ENCODE measurements around the gene DISC1. TPM values are rescaled to one million over a fixed set of nuclear protein-coding genes. Genes with fewer than 3 reads are reported as not detected.
"Not testable (repeated sequence)": the region's sequence is repeated elsewhere in the genome, so short reads cannot be mapped to it uniquely, and the experiment has no call there.

DISC1 gene
- total RNA-seq, 2 experiments from 2014 or later = 1.9 to 3.8 TPM

DNA sequence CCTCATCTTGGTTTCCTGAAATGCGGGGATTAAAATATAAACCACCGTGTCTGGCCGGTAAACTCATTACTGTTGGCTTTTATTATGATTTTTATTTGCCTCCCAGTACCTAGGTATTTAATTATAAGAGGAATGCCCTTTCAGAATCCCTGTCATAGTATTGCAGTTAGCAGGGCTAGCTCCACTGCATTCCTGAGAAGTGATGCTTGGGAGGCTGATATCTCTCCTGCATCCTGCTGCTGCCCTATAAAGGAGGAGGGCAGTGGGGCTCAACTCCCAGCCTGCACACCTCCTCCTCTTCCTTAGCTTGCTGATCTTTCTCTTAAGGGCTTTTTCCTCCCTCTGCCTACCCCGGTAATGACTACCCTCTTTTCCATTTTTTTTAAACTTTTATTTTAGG is 19.9 kb upstream of the DISC1 start:
- Mint-ChIP-seq H3K27me3 (no peaks in the 10 kb centered on the region), H3K9me3 (ENCODE audit: low read depth) (no peaks in the 10 kb centered on the region), H3K27ac (no peak overlapping the region), H3K4me1 (peaks cover 18% of the 10 kb centered on the region), H3K4me3 (no peak overlapping the region), H3K36me3 (ENCODE audit: low read depth) (peaks cover 2% of the 10 kb centered on the region)
- intact Hi-C loops (cut with DNase I, micrococcal nuclease) = no loop called here
- ChIA-PET POLR2A (interaction anchor here (1.1 kb wide), 1 partner anchor 170 kb away, joined by 3 read pairs; no protein-coding TSS in a partner anchor), CTCF (interaction anchor here (1.0 to 2.2 kb wide), 9 partner anchors 10 to 292 kb away, joined by 3 to 11 read pairs (median 5); no protein-coding TSS in a partner anchor)
- ATAC-seq (no peak), DNase-seq (no peak)

DNA sequence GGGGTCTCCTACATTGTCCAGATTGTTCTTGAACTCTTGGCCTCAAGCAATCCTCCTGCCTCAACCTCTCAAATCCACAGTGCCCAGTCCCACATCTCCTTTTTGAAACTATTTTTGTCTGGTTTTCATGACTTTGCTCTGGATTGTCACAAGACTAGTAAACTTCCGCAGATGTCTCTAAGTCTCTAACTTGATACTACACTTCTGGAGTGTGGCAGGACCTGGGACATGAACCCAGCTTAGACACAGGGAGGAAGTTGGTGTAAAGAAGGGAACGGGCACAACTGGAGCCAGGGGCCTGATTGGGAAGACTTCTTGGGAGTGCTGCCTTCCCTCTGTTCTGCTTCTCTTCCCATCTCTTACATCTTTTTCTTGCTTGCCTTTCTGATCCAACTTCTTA is 16.2 kb upstream of the DISC1 start:
- peak overlapping the region; percentile 9 for H3K27ac Mint-ChIP-seq
- ATAC-seq = no peak
- H3K4me3 Mint-ChIP-seq = no peak overlapping the region
- intact Hi-C loops (cut with DNase I, micrococcal nuclease) = loop anchor here in 1 of 2 experiments (10.0 kb wide), 1 partner anchor 636 kb away; the partner anchor contains the start of genes ARV1 and TTC13
- peaks cover 49% of the 10 kb centered on the region for H3K4me1 Mint-ChIP-seq
- DNase-seq = no peak
- H3K36me3 Mint-ChIP-seq (ENCODE audit: low read depth) = peaks cover 14% of the 10 kb centered on the region
- no peaks in the 10 kb centered on the region for H3K27me3 Mint-ChIP-seq
- H3K9me3 Mint-ChIP-seq (ENCODE audit: low read depth) = peaks cover 14% of the 10 kb centered on the region
- ChIA-PET CTCF (interaction anchor here (0.6 to 1.1 kb wide), 2 partner anchors 11 to 676 kb away, joined by 3 to 4 read pairs; no protein-coding TSS in a partner anchor), POLR2A (interaction anchor here (0.6 kb wide), 1 partner anchor 9 kb away, joined by 5 read pairs; no protein-coding TSS in a partner anchor)

DNA sequence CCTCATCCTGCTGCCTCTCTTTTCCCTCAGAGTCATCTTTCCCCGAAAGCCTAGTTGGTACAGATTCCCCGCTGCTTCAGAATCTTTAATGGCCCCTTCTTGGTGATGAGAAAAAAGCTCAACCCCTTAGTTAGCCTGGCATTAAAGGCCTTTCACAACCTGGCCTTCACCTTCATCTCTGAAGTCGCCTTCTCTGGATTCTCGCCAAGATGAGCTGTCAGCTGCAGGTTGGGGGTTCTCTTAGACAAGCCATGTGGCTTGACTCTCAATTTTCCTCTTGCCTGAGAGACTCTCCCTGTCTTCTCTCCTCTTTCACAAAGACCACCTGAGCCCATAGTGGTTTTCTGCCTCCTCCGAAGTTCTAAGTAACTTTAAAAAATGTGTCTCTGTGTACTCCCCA is 15.5 kb upstream of the DISC1 start:
- peaks cover 14% of the 10 kb centered on the region for H3K36me3 Mint-ChIP-seq (ENCODE audit: low read depth)
- peaks cover 49% of the 10 kb centered on the region for H3K4me1 Mint-ChIP-seq
- intact Hi-C loops (cut with DNase I, micrococcal nuclease) = loop anchor here in 1 of 2 experiments (10.0 kb wide), 1 partner anchor 636 kb away; the partner anchor contains the start of genes ARV1 and TTC13
- H3K27me3 Mint-ChIP-seq = no peaks in the 10 kb centered on the region
- ChIA-PET CTCF (interaction anchor here (1.2 to 1.3 kb wide), 2 partner anchors 8 to 254 kb away, joined by 4 read pairs; no protein-coding TSS in a partner anchor), POLR2A (no interaction called here)
- no peak overlapping the region for H3K4me3 Mint-ChIP-seq
- H3K9me3 Mint-ChIP-seq (ENCODE audit: low read depth) = peaks cover 14% of the 10 kb centered on the region
- peak; percentile 13 for DNase-seq
- ATAC-seq = no peak
- no peak overlapping the region for H3K27ac Mint-ChIP-seq

DNA sequence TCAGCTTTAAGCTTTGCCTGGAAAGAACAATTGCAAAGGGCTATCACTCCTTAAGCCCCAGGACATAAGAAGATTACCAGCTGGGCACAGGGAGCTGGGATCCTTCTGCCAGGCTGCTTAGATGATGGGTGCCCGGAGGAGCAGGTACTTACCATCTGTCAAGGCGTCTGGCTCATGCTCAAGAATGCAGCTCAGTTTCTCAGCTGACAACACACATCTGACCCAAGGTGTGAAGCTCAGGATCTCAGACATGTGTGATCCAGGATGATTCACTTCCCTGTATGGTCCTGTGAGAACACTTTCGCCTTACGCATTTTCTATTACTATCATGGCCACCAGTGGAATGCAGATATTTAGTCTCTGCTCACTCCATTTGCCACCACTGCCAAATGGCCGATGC is 14.7 kb upstream of the DISC1 start:
- H3K4me3 Mint-ChIP-seq = no peak overlapping the region
- no peaks in the 10 kb centered on the region for H3K27me3 Mint-ChIP-seq
- CTCF ChIA-PET = interaction anchor here (1.2 to 1.3 kb wide), 2 partner anchors 8 to 255 kb away, joined by 4 read pairs; no protein-coding TSS in a partner anchor
- H3K27ac Mint-ChIP-seq = peak overlapping the region; percentile 40
- DNase-seq (peak; percentile 25), ATAC-seq (no peak)
- POLR2A ChIA-PET = no interaction called here
- intact Hi-C loops (cut with DNase I, micrococcal nuclease) = loop anchor here in 1 of 2 experiments (10.0 kb wide), 1 partner anchor 637 kb away; the partner anchor contains the start of genes ARV1 and TTC13
- peaks cover 49% of the 10 kb centered on the region for H3K4me1 Mint-ChIP-seq
- peaks cover 14% of the 10 kb centered on the region for H3K9me3 Mint-ChIP-seq (ENCODE audit: low read depth)
- peaks cover 14% of the 10 kb centered on the region for H3K36me3 Mint-ChIP-seq (ENCODE audit: low read depth)

DNA sequence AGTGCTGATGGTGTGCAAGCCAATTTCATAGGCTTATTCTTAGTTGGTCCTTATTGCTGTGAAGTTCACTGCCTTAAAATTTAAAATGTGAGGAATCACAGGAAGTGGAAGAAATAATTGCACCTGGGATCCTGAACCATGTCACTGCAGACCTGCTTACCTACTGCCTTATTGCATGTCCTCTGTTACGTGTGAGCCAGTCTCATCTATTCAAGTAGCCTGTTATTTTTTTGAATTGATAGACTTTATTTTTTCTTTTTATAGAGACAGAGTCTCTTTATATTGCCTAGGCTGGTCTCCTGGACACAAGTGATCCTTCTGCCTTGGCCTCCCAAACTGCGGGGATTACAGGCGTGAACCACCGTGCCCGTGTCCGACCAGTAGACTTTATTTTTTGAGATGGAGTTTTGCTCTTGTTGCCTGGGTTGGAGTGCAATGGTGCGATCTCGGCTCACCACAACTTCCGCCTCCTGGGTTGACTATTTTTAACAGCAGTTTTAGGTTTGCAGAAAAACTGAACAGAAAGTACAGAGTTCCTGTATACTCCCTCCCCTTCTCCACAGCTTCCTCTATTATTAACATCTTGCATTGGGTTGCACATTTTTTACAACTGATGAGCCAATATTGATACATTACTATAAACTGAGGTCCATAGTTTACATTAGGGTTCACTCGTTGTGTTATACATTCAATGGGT is 14.0 kb upstream of the DISC1 start:
- Mint-ChIP-seq H3K4me3 (peak overlapping the region; percentile 65), H3K27ac (peak overlapping the region; percentile 81), H3K4me1 (peaks cover 49% of the 10 kb centered on the region), H3K36me3 (ENCODE audit: low read depth) (peaks cover 14% of the 10 kb centered on the region), H3K27me3 (no peaks in the 10 kb centered on the region), H3K9me3 (ENCODE audit: low read depth) (peaks cover 14% of the 10 kb centered on the region)
- DNase-seq = peak; percentile 74
- ChIA-PET CTCF (interaction anchor here (0.7 to 1.5 kb wide), 5 partner anchors 9 to 434 kb away, joined by 3 to 4 read pairs (median 4); no protein-coding TSS in a partner anchor), POLR2A (interaction anchor here (0.8 kb wide), 1 partner anchor 275 kb away, joined by 3 read pairs; the partner anchor contains the start of genes EXOC8 and SPRTN)
- ATAC-seq = peak; percentile 87
- intact Hi-C loops (cut with DNase I, micrococcal nuclease) = loop anchor here in 1 of 2 experiments (1.0 to 10.0 kb wide), 2 partner anchors 16 to 638 kb away; partner anchors contain the start of genes ARV1 and TTC13

DNA sequence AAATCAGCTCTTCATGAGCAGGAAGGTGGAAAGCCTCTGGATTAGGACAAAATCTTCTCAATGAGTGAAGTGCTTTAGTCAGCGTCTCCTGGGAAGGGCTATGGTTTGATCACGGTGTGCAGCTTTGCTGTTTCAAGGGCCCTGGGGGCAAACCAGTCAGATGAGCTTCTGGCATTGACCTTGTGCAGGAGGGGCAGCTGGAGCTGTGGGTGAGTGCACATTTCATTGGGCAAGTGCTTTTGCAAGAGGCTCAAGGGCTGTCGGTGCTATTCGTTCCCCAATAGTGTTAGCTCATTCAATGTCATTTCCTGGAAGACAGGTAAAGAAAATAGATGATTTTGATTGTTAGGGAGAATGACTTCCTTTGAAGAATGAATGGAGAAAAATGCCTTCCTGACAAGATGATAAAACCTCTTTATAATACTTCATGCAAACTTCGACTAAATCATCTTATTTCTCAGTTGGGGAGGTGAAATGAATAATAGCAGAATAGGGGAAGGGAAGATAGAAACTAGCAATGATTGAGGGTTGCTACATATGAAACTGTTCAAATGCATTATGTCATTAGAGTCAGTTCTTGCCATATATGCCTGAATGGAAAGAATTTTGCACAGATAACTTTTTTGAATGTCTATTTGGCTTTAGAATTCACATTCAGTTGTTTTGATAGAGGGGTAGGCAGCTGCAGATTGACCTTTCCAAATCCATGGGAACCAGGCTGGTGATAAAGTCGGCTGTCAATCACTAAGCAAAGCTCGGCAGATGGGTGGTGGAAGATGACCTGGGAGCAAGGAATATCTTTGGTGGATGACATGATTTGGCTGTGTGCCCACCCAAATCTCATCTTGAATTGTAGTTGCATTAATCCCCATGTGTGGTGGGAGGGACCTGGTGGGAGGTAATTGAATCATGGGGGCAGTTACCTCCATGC is 12.9 kb upstream of the DISC1 start:
- ChIA-PET POLR2A (no interaction called here), CTCF (interaction anchor here (0.7 to 1.5 kb wide), 3 partner anchors 10 to 435 kb away, joined by 3 to 4 read pairs (median 4); no protein-coding TSS in a partner anchor)
- peaks cover 14% of the 10 kb centered on the region for H3K9me3 Mint-ChIP-seq (ENCODE audit: low read depth)
- H3K4me1 Mint-ChIP-seq = peaks cover 49% of the 10 kb centered on the region
- peak overlapping the region; percentile 81 for H3K27ac Mint-ChIP-seq
- ATAC-seq = peak; percentile 19
- H3K27me3 Mint-ChIP-seq = no peaks in the 10 kb centered on the region
- peak; percentile 7 for DNase-seq
- peaks cover 14% of the 10 kb centered on the region for H3K36me3 Mint-ChIP-seq (ENCODE audit: low read depth)
- H3K4me3 Mint-ChIP-seq = peak overlapping the region; percentile 65
- intact Hi-C loops (cut with DNase I, micrococcal nuclease) = loop anchor here in 1 of 2 experiments (1.0 to 10.0 kb wide), 2 partner anchors 15 to 639 kb away; partner anchors contain the start of genes ARV1 and TTC13

DNA sequence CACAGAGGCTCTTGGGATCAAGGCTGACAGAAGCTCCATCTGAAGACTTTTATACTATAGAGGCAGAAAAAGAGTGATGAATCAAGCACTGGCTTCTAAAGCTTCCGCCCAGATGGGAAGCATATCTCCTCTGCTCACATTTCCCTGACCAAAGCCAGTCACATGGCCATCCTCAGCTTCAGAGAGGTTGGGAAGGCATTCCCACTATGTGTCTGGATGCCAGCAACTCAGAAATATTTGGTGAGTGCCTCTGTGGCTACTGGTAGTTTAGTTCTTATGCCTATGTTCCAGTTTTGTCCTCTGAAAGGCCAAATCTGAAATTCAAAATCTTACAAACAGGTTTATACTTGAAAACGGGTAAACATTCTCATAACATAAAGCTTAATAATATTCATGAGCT is 9.9 kb upstream of the DISC1 start:
- CTCF ChIA-PET = interaction anchor here (0.6 to 1.9 kb wide), 7 partner anchors 9 to 783 kb away, joined by 3 to 7 read pairs (median 4); no protein-coding TSS in a partner anchor
- intact Hi-C loops (cut with DNase I, micrococcal nuclease) = loop anchor here in 1 of 2 experiments (10.0 kb wide), 1 partner anchor 642 kb away; the partner anchor contains the start of genes ARV1 and TTC13
- H3K4me1 Mint-ChIP-seq = peaks cover 37% of the 10 kb centered on the region
- H3K9me3 Mint-ChIP-seq (ENCODE audit: low read depth) = peaks cover 14% of the 10 kb centered on the region
- no peak overlapping the region for H3K27ac Mint-ChIP-seq
- no peak for DNase-seq
- H3K27me3 Mint-ChIP-seq = no peaks in the 10 kb centered on the region
- POLR2A ChIA-PET = interaction anchor here (0.6 kb wide), 2 partner anchors 236 to 367 kb away, joined by 3 to 11 read pairs; no protein-coding TSS in a partner anchor
- H3K4me3 Mint-ChIP-seq = no peak overlapping the region
- no peak for ATAC-seq
- H3K36me3 Mint-ChIP-seq (ENCODE audit: low read depth) = peaks cover 13% of the 10 kb centered on the region

DNA sequence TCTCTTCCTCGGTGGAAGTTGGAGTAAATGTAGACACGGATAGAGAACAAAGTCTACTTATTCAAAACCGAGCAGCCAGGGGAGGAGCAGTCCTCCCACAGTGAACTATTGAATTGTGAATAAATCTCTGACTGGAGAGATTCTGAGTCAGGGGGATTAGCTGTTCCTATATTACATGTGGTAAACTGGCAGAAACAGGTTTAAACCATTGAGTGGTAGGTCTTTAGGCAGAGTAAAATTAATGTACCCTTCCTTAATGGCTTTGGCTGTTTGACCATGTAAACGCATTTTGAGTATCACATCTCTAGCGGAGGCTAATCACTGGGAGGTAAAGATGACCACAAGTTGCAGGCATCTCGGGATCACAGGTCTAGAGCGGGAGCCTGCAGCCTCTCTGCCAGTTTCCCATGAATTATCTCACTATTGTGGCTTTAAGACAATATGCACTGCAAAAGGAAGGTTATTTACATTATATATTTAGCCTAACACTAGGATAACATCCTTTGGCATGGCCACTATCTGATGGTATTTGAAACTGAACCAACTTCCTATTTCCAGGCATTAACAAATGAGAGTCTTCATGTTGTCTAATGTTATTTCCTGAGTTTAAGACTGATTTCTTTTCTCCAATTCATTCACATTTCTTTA is 7.9 kb upstream of the DISC1 start:
- CTCF ChIA-PET = no interaction called here

DNA sequence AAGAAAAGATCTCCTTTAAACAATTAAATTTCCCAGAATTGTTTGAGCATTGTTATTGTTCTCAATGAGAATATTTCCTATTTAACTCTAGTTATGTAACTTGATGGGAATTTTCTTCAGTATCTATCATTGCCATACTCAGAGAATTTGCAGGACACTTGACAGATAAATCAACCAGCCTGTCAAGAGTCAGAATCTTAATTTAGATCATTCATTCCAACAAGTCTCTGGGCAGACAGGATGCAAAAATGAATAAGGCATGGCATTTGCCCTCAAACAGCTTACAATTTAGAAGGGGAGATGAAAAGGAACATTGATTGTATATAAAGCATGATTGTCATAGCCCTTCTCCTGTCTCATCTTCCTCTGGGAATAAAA is 7.3 kb upstream of the DISC1 start:
- no peak for DNase-seq
- Mint-ChIP-seq H3K36me3 (ENCODE audit: low read depth) (peaks cover 6% of the 10 kb centered on the region), H3K27me3 (peaks cover 3% of the 10 kb centered on the region), H3K4me1 (peaks cover 11% of the 10 kb centered on the region), H3K4me3 (no peak overlapping the region), H3K9me3 (ENCODE audit: low read depth) (peaks cover 7% of the 10 kb centered on the region), H3K27ac (no peak overlapping the region)
- ATAC-seq = no peak
- ChIA-PET POLR2A (no interaction called here), CTCF (interaction anchor here (0.6 kb wide), 1 partner anchor 700 kb away, joined by 5 read pairs; no protein-coding TSS in a partner anchor)
- intact Hi-C loops (cut with DNase I, micrococcal nuclease) = loop anchor here in 1 of 2 experiments (10.0 kb wide), 1 partner anchor 644 kb away; the partner anchor contains the start of genes ARV1 and TTC13

More for the DNA sequence above, 7.9 kb upstream of the DISC1 start:
- H3K9me3 Mint-ChIP-seq (ENCODE audit: low read depth) = peaks cover 12% of the 10 kb centered on the region
- ATAC-seq (peak; percentile 39), DNase-seq (no peak)
- peaks cover 3% of the 10 kb centered on the region for H3K27me3 Mint-ChIP-seq
- H3K36me3 Mint-ChIP-seq (ENCODE audit: low read depth) = peaks cover 11% of the 10 kb centered on the region
- H3K27ac Mint-ChIP-seq = no peak overlapping the region
- POLR2A ChIA-PET = no interaction called here
- H3K4me3 Mint-ChIP-seq = no peak overlapping the region
- peaks cover 16% of the 10 kb centered on the region for H3K4me1 Mint-ChIP-seq
- intact Hi-C loops (cut with DNase I, micrococcal nuclease) = loop anchor here in 1 of 2 experiments (10.0 kb wide), 1 partner anchor 644 kb away; the partner anchor contains the start of genes ARV1 and TTC13

DNA sequence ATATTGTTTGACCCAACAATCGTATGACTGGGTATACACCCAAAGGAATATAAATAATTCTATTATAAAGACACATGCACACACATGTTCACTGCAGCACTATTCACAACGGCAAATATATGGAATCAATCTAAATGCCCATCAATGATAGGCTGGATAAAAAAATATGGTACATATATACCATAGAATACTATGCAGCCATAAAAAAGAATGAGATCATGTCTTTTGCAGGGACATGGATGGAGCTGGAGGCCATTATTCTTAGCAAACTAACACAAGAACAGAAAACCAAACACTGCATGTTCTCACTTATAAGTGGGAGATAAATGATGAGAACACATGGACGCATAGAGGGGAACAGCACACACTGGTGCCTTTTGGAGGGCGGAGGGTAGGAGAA is 1.5 kb upstream of the DISC1 start:
- POLR2A ChIA-PET = not testable (repeated sequence)
- intact Hi-C loops (cut with DNase I, micrococcal nuclease) = loop anchor here (5.0 to 10.0 kb wide), 2 partner anchors 180 to 1002 kb away; no protein-coding TSS in a partner anchor

More for the DNA sequence above, 1.5 kb upstream of the DISC1 start:
- H3K4me3 Mint-ChIP-seq; H3K27ac Mint-ChIP-seq; H3K9me3 Mint-ChIP-seq (ENCODE audit: low read depth); ATAC-seq; H3K27me3 Mint-ChIP-seq; H3K36me3 Mint-ChIP-seq (ENCODE audit: low read depth); DNase-seq: not testable (repeated sequence)
- H3K4me1 Mint-ChIP-seq = peaks cover 30% of the 10 kb centered on the region
- CTCF ChIA-PET = interaction anchor here (0.6 to 1.2 kb wide), 2 partner anchors 8 to 22 kb away, joined by 3 to 7 read pairs; no protein-coding TSS in a partner anchor

All from activated CD4-positive, alpha-beta T cell treated with anti-CD3 and anti-CD28 coated beads for 36 hours (primary cell).